Body of pancreas (tissue), 4 donors: ENCODE data around the gene DNA2. TPM values are rescaled to one million over a fixed set of nuclear protein-coding genes. Genes with fewer than 3 reads are reported as not detected.

Experiments
- ATAC-seq: fragments of 150-250 bp; one replicate; pipeline ENCODE4 v1.9.1; 2016
- DNase-seq, 4 donors: peaks; one replicate each; pipeline ENCODE4 v3.0.0-alpha.2; 2019
- H3K27ac ChIP-seq, 4 donors: fragments of 200-600 bp; sonication (generic); 1 replicate in 3 of 4; 2 replicates in 1 of 4; pipeline versions ENCODE4 v1.5.1 to v1.6.1; 2016 to 2019; ENCODE audit warnings: mild to moderate bottlenecking in 1 of 4, mixed read lengths in 1 of 4, moderate library complexity in 1 of 4
- H3K27me3 ChIP-seq, 2 donors: fragments of 200-600 bp; sonication (generic); one replicate each; pipeline ENCODE4 v1.6.0; 2016; ENCODE audit warnings: mild to moderate bottlenecking in 1 of 2
- H3K36me3 ChIP-seq, 2 donors: fragments of 200-600 bp; sonication (generic); replicated peaks in 1 of 2; 2 replicates each; pipeline ENCODE4 v1.5.1; 2016; ENCODE audit warnings: low read depth in 2 of 2; ENCODE audit not compliant: insufficient read depth in 1 of 2
- H3K4me1 ChIP-seq: fragments of 200-600 bp; sonication (generic); one replicate; pipeline ENCODE4 v1.6.0; 2016
- H3K4me3 ChIP-seq, 2 donors: fragments of 200-600 bp; sonication (generic); 1 replicate in 1 of 2; 2 replicates in 1 of 2; pipeline ENCODE4 v1.5.1; 2016 to 2019
- H3K9me3 ChIP-seq, 3 donors: fragments of 200-600 bp; sonication (generic); 1 replicate in 2 of 3; 2 replicates in 1 of 3; pipeline ENCODE4 v1.5.1; 2016
- CTCF ChIP-seq, 7 experiments: fragments of 450-650 bp in 4 of 7; fragments of 200-600 bp in 3 of 7; sonication (generic) in 3 of 7; IDR thresholded peaks; one replicate each; pipeline ENCODE4 v1.5.1; 2016 to 2019; ENCODE audit warnings: antibody characterized with exemption in 7 of 7
- POLR2A ChIP-seq, 3 donors: fragments of 450-650 bp; IDR thresholded peaks; one replicate each; pipeline ENCODE4 v1.6.1; 2016; ENCODE audit warnings: antibody characterized with exemption in 3 of 3, mild to moderate bottlenecking in 2 of 3
- WGBS, 2 donors: methylation state at CpG; one replicate each; pipeline ENCODE4 v1.1.5; 2017; 5-methylcytosine and 5-hydroxymethylcytosine counted together
- intact Hi-C: fragments of 100-400 bp; cut with DNase I; formaldehyde crosslinking; loops from one replicate; pipeline ENCODE4 v1.15.1; 2023
- total RNA-seq, 2 donors: library from RNA; depleted of rRNA; stranded (reverse); fragments of >200 nt; gene quantifications; one replicate each; pipeline ENCODE4 v1.1.0, GENCODE V29; 2016

The DNA2 gene
- total RNA-seq, 2 donors from 2014 or later = 0.66 to 2.3 TPM

DNA sequence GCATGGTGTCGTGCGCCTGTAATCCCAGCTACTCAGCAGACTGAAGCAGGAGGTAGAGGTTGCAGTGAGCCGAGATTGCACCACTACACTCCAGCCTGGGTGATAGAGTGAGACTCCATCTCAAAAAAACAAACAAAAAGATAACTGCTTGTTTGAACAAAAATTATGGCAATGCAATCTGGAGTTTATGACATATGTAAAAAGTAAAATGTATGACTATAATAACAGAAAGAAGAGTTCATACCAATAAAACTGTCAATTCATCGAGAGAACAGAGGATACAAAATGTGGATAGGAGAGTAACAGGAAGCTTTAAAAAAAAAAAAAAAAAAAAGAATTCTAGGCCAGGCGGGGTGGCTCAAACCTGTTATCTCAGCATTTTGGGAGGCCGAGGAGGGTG, 36.3 kb upstream of the DNA2 start:
- Histone ChIP-seq H3K36me3 (peaks cover 0 to 4% of the 10 kb centered on the region in 2 donors), H3K27me3 (no peaks in the 10 kb centered on the region), H3K27ac (no peak overlapping the region), H3K9me3 (no peaks in the 10 kb centered on the region), H3K4me3 (no peak overlapping the region), H3K4me1 (no peaks in the 10 kb centered on the region)
- DNase-seq = no peak
- ATAC-seq = no peak
- intact Hi-C loops = no loop called here
- WGBS, 2 donors = 90% methylated on average over 6 of the region's 6 CpGs
- no peak for TF ChIP-seq CTCF (IDR thresholded peaks at IDR 0.05)
- no peak for TF ChIP-seq POLR2A (IDR thresholded peaks at IDR 0.05)

- Histone ChIP-seq H3K27me3 (no peaks in the 10 kb centered on the region), H3K4me3 (no peak overlapping the region), H3K4me1 (no peaks in the 10 kb centered on the region), H3K9me3 (no peaks in the 10 kb centered on the region), H3K27ac (no peak overlapping the region), H3K36me3 (peaks cover 0 to 4% of the 10 kb centered on the region in 2 donors)
- ATAC-seq (no peak), DNase-seq (no peak)
- TF ChIP-seq CTCF (IDR thresholded peaks at IDR 0.05) = no peak
- no peak for TF ChIP-seq POLR2A (IDR thresholded peaks at IDR 0.05)
- intact Hi-C loops = no loop called here
- 89 to 97% methylated on average over 5 of the region's 5 CpGs for WGBS, 2 donors
Observed at GRCh38 chr10:68506411-68506810, 34.6 kb upstream of the DNA2 start.

DNA sequence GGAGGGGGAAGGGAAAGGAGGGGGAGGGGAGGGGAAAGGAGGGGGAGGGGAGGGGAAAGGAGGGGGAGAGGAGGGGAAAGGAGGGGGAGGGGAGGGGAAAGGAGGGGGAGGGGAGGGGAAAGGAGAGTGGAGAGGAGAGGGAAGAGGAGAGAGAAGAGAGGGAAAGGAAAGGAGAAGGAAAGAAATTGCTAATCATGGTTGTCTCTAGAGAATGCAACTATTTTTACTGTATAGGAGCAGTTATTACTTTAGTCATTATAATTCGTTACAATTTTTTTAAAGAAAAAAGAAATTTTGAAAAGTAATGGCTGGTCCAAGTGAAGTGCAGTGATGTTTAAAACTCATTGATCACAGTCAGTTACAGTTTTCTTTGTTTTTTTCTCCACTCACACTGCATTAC, 31.1 kb upstream of the DNA2 start:
- WGBS, 2 donors = 86 to 93% methylated on average over 1 of the region's 1 CpG
- H3K27me3 ChIP-seq = no peaks in the 10 kb centered on the region
- no peak overlapping the region for H3K27ac ChIP-seq
- DNase-seq = no peak
- no peaks in the 10 kb centered on the region for H3K9me3 ChIP-seq
- peaks cover 0 to 7% of the 10 kb centered on the region in 2 donors for H3K36me3 ChIP-seq
- intact Hi-C loops = no loop called here
- H3K4me1 ChIP-seq = no peaks in the 10 kb centered on the region
- ATAC-seq = no peak
- TF ChIP-seq POLR2A (IDR thresholded peaks at IDR 0.05) (no peak), CTCF (IDR thresholded peaks at IDR 0.05) (no peak)
- no peak overlapping the region for H3K4me3 ChIP-seq

- Histone ChIP-seq H3K27me3 (no peaks in the 10 kb centered on the region), H3K27ac (no peak overlapping the region), H3K4me1 (no peaks in the 10 kb centered on the region), H3K4me3 (no peak overlapping the region), H3K9me3 (no peaks in the 10 kb centered on the region), H3K36me3 (peaks cover 0 to 7% of the 10 kb centered on the region in 2 donors)
- DNase-seq = no peak
- TF ChIP-seq POLR2A (IDR thresholded peaks at IDR 0.05) (no peak), CTCF (IDR thresholded peaks at IDR 0.05) (no peak)
- intact Hi-C loops = no loop called here
- ATAC-seq = no peak
- 56 to 59% methylated on average over 7 of the region's 7 CpGs for WGBS, 2 donors
Observed at GRCh38 chr10:68501691-68502090, 29.9 kb upstream of the DNA2 start.

DNA sequence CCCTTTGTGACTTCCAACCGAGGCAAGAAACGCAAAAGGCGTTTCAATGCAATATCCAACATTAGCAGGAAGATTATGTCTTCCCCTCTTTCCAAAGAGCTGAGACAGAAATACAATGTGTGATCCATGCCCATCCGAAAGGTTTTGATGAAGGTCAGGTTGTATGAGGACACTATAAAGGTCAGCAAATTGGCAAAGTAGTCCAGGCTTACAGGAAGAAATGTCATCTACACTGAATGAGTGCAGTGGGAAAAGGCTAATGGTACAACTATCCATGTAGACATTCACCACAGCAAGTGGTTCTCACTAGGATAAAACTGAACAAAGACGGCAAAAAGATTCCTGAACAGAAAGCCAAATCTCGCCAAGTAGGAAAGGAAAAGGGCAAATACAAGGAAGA, 27.8 kb upstream of the DNA2 start:
- H3K9me3 ChIP-seq = no peaks in the 10 kb centered on the region
- no peak overlapping the region for H3K4me3 ChIP-seq
- intact Hi-C loops = no loop called here
- no peak overlapping the region for H3K27ac ChIP-seq
- ATAC-seq = no peak
- H3K4me1 ChIP-seq = no peaks in the 10 kb centered on the region
- DNase-seq = no peak
- H3K27me3 ChIP-seq = no peaks in the 10 kb centered on the region
- peaks cover 0 to 5% of the 10 kb centered on the region in 2 donors for H3K36me3 ChIP-seq
- WGBS, 2 donors = 95 to 96% methylated on average over 6 of the region's 6 CpGs
- TF ChIP-seq CTCF (IDR thresholded peaks at IDR 0.05) (no peak), POLR2A (IDR thresholded peaks at IDR 0.05) (no peak)
